Gastroesophageal sphincter (tissue), 4 donors: ENCODE data around the gene LAMB1. TPM values are rescaled to one million over a fixed set of nuclear protein-coding genes. Genes with fewer than 3 reads are reported as not detected.

Experiments used
- ATAC-seq: fragments of 150-250 bp; one replicate; pipeline ENCODE4 v1.9.1; 2016; ENCODE audit warnings: mild to moderate bottlenecking, moderate library complexity
- H3K27ac ChIP-seq, 4 donors: fragments of 200-600 bp; sonication (generic) in 3 of 4; 1 replicate in 3 of 4; 2 replicates in 1 of 4; pipeline ENCODE4 v1.5.1; 2016 to 2019
- H3K27me3 ChIP-seq: fragments of 200-600 bp; sonication (generic); one replicate; pipeline ENCODE4 v1.5.1; 2019
- H3K36me3 ChIP-seq, 2 donors: fragments of 200-600 bp; sonication (generic); one replicate each; pipeline ENCODE4 v1.5.1; 2019; ENCODE audit warnings: control low read depth in 1 of 2
- H3K4me1 ChIP-seq, 3 donors: fragments of 200-600 bp; sonication (generic); 1 replicate in 2 of 3; 2 replicates in 1 of 3; pipeline ENCODE4 v1.5.1; 2016 to 2019; ENCODE audit warnings: control low read depth in 2 of 3
- H3K4me3 ChIP-seq, 2 donors: fragments of 200-600 bp; sonication (generic); one replicate each; pipeline ENCODE4 v1.5.1; 2019; ENCODE audit warnings: mild to moderate bottlenecking in 1 of 2, moderate library complexity in 1 of 2
- H3K9me3 ChIP-seq, 3 donors: fragments of 200-600 bp; sonication (generic); one replicate each; pipeline ENCODE4 v1.5.1; 2017 to 2019; ENCODE audit warnings: control low read depth in 2 of 3
- CTCF ChIP-seq, 4 experiments: fragments of 200-600 bp in 2 of 4; fragments of 450-650 bp in 2 of 4; sonication (generic) in 1 of 4; IDR thresholded peaks; one replicate each; pipeline ENCODE4 v1.5.1; 2017 to 2019; ENCODE audit warnings: antibody characterized with exemption in 4 of 4, mild to moderate bottlenecking in 2 of 4, moderate library complexity in 2 of 4
- EP300 ChIP-seq: sonication (generic); formaldehyde crosslinking; IDR thresholded peaks from one replicate; pipeline ENCODE4 v1.6.1; 2017; ENCODE audit warnings: antibody characterized with exemption, mild to moderate bottlenecking
- POLR2A ChIP-seq, 2 donors: fragments of 450-650 bp; IDR thresholded peaks; one replicate each; pipeline ENCODE4 v1.6.1; 2017; ENCODE audit warnings: antibody characterized with exemption in 2 of 2, mild to moderate bottlenecking in 2 of 2, moderate library complexity in 1 of 2
- POLR2AphosphoS5 ChIP-seq: sonication (generic); formaldehyde crosslinking; IDR thresholded peaks from one replicate; pipeline ENCODE4 v1.6.1; 2017; ENCODE audit warnings: antibody characterized with exemption
- WGBS, 2 donors: methylation state at CpG; one replicate each; pipeline ENCODE4 v1.1.5; 2018; ENCODE audit warnings: low coverage in 1 of 2; 5-methylcytosine and 5-hydroxymethylcytosine counted together
- total RNA-seq, 4 donors: library from RNA; depleted of rRNA; stranded (reverse); fragments of >200 nt; gene quantifications; one replicate each; pipeline ENCODE4 v1.1.0, GENCODE V29; 2016

Gene LAMB1
- total RNA-seq, 4 donors from 2014 or later = 130 to 193 (median 179) TPM

GRCh38 chr7:107949443-107949935 lies 53.5 kb downstream of the LAMB1 start:
- TF ChIP-seq CTCF (IDR thresholded peaks at IDR 0.05) (no peak), POLR2A (IDR thresholded peaks at IDR 0.05) (no peak), EP300 (no peak), POLR2AphosphoS5 (no peak)
- H3K36me3 ChIP-seq = peaks cover 0 to 57% of the 10 kb centered on the region in 2 donors
- no peaks in the 10 kb centered on the region for H3K9me3 ChIP-seq
- WGBS, 2 donors = 27 to 43% methylated on average over 1 of the region's 1 CpG
- H3K27ac ChIP-seq = peak overlapping the region; percentile 16 to 58 (median 51)
- H3K4me1 ChIP-seq = peaks cover 8 to 73% (median 11%) of the 10 kb centered on the region in 3 donors
- no peak for ATAC-seq
- H3K4me3 ChIP-seq = no peak overlapping the region
- no peaks in the 10 kb centered on the region for H3K27me3 ChIP-seq

GRCh38 chr7:107948645-107949442 lies 54.1 kb downstream of the LAMB1 start:
- Histone ChIP-seq H3K36me3 (peaks cover 0 to 55% of the 10 kb centered on the region in 2 donors), H3K4me3 (no peak overlapping the region), H3K27ac (peak overlapping the region; percentile 16 to 58 (median 51)), H3K4me1 (peaks cover 8 to 73% (median 11%) of the 10 kb centered on the region in 3 donors), H3K9me3 (no peaks in the 10 kb centered on the region), H3K27me3 (no peaks in the 10 kb centered on the region)
- no peak for TF ChIP-seq POLR2A (IDR thresholded peaks at IDR 0.05)
- TF ChIP-seq CTCF (IDR thresholded peaks at IDR 0.05) = no peak
- TF ChIP-seq POLR2AphosphoS5 = no peak
- TF ChIP-seq EP300 = no peak
- 42 to 63% methylated on average over 4 to 7 of the region's 7 CpGs for WGBS, 2 donors
- ATAC-seq = no peak

- Histone ChIP-seq H3K9me3 (no peaks in the 10 kb centered on the region), H3K4me3 (no peak overlapping the region), H3K4me1 (peaks cover 7 to 59% (median 8%) of the 10 kb centered on the region in 3 donors), H3K27ac (peak overlapping the region in 3 of 4 donors; percentile 43 to 56 (median 50)), H3K36me3 (peaks cover 0 to 54% of the 10 kb centered on the region in 2 donors), H3K27me3 (no peaks in the 10 kb centered on the region)
- 60 to 68% methylated on average over 4 to 6 of the region's 6 CpGs for WGBS, 2 donors
- TF ChIP-seq CTCF (IDR thresholded peaks at IDR 0.05) = no peak
- TF ChIP-seq POLR2AphosphoS5 = no peak
- TF ChIP-seq POLR2A (IDR thresholded peaks at IDR 0.05) = no peak
- TF ChIP-seq EP300 = no peak
- ATAC-seq = no peak
These were observed 56.1 kb downstream of the LAMB1 start for GRCh38 chr7:107946881-107947280.

GRCh38 chr7:107946451-107946850 lies 56.5 kb downstream of the LAMB1 start:
- Histone ChIP-seq H3K27ac (peak overlapping the region in 3 of 4 donors; percentile 43 to 56 (median 50)), H3K4me3 (no peak overlapping the region), H3K4me1 (peaks cover 3 to 56% (median 4%) of the 10 kb centered on the region in 3 donors), H3K36me3 (peaks cover 0 to 53% of the 10 kb centered on the region in 2 donors), H3K27me3 (no peaks in the 10 kb centered on the region), H3K9me3 (no peaks in the 10 kb centered on the region)
- WGBS, 2 donors = 17 to 27% methylated on average over 1 of the region's 2 CpGs
- no peak for ATAC-seq
- TF ChIP-seq POLR2A (IDR thresholded peaks at IDR 0.05) = no peak
- no peak for TF ChIP-seq CTCF (IDR thresholded peaks at IDR 0.05)
- TF ChIP-seq EP300 = no peak
- no peak for TF ChIP-seq POLR2AphosphoS5
